OCI-LY3 (cell line): Measurements from ENCODE around the gene ADGRA3.

ENCODE experiments used
- CTCF ChIP-seq: fragments of 200-600, 300-600 bp; sonication (generic); IDR thresholded peaks from 2 replicates; pipeline ENCODE4 v1.5.1; 2014; ENCODE audit warnings: antibody characterized with exemption, low read length, low read depth
- EZH2phosphoT487 ChIP-seq: fragments of 200-600 bp; shearing (Covaris generic); IDR thresholded peaks from 2 replicates; pipeline ENCODE4 v1.6.1; 2018; ENCODE audit warnings: antibody characterized with exemption, mixed run types, low read depth

- TF ChIP-seq CTCF (no peak), EZH2phosphoT487 (no peak)
Observed at GRCh38 chr4:22486276-22486675, 29.6 kb downstream of the ADGRA3 start.
